Neural progenitor cell (in vitro differentiated cells): ENCODE results near the gene NTN5.

ENCODE experiments used
- EZH2 ChIP-seq: fragments of 200-600 bp; sonication (generic); IDR thresholded peaks from 2 replicates; pipeline ENCODE4 v1.6.1; 2017; ENCODE audit warnings: antibody characterized with exemption, mild to moderate bottlenecking, moderate library complexity
- TF ChIP-seq, protein P1 (sequence below): fragments of 200-600 bp; sonication (generic); IDR thresholded peaks from 2 replicates; pipeline ENCODE4 v1.5.1; 2017; ENCODE audit warnings: antibody characterized with exemption, mild to moderate bottlenecking

DNA sequence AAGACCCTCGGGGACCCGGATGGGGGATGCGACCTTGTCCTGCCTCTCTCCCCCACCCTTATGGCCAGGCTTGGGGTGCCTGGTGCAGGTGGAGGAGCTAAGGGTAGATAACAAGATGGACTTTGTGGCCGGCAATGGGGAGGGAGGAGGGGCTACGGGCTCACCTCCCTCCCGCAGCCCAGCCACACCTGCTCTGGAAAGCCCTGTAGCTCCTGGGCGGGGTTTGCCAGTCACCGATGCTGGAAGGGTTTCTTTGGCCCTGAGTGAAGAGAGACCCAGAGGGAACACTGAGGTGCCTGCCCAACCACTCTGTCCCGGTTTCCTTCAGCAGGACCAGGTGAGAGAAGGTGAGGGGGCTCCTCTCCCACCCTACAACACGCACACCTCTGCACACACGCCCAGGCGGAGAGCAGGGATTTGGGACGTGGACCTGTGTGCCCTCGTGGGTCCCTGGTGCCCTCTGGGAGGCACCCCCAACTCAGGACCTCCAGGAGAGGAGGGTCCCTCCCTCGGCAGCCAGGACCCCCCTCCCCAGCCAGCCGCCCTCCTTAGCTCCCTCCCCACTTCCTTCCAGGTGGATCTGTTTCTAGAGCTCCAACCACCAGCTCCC lies 23.0 kb upstream of the NTN5 start, which contains the start of gene FUT2:
- TF ChIP-seq, protein P1, sequence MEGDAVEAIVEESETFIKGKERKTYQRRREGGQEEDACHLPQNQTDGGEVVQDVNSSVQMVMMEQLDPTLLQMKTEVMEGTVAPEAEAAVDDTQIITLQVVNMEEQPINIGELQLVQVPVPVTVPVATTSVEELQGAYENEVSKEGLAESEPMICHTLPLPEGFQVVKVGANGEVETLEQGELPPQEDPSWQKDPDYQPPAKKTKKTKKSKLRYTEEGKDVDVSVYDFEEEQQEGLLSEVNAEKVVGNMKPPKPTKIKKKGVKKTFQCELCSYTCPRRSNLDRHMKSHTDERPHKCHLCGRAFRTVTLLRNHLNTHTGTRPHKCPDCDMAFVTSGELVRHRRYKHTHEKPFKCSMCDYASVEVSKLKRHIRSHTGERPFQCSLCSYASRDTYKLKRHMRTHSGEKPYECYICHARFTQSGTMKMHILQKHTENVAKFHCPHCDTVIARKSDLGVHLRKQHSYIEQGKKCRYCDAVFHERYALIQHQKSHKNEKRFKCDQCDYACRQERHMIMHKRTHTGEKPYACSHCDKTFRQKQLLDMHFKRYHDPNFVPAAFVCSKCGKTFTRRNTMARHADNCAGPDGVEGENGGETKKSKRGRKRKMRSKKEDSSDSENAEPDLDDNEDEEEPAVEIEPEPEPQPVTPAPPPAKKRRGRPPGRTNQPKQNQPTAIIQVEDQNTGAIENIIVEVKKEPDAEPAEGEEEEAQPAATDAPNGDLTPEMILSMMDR = no peak
- TF ChIP-seq EZH2 = no peak
